ENCODE data around the gene MAP2K3.
A peak's percentile ranks its signal among the peaks of the same experiment; 100 is the strongest.
"Not testable (repeated sequence)": the region's sequence is repeated elsewhere in the genome, so short reads cannot be mapped to it uniquely, and the experiment has no call there.

MAP2K3 gene

GRCh38 chr17:21318439-21318838, 33.9 kb downstream of the MAP2K3 start:
- no peak overlapping the region for H3K4me3 ChIP-seq (IDR thresholded peaks at IDR 0.05; ENCODE audit: insufficient read depth, low read depth, low read length)
- no peaks in the 10 kb centered on the region for H3K4me1 ChIP-seq (ENCODE audit: low read depth, poor library complexity, severe bottlenecking)
- no peak overlapping the region for H3K27ac ChIP-seq
- no peaks in the 10 kb centered on the region for H3K36me3 ChIP-seq (ENCODE audit: insufficient read depth)
- H4K20me1 ChIP-seq (ENCODE audit: insufficient read depth): no peaks in the 10 kb centered on the region
- TF ChIP-seq CTCF (conservative IDR thresholded peaks at IDR 0.05; ENCODE audit: low read depth, low read length): no peak
- H2AFZ ChIP-seq (ENCODE audit: low read depth): no peak overlapping the region
- no peaks in the 10 kb centered on the region for H3K79me2 ChIP-seq (ENCODE audit: insufficient read depth, low read depth)
- H3K27me3 ChIP-seq (ENCODE audit: insufficient read depth, low read depth): no peaks in the 10 kb centered on the region
- no peak overlapping the region for H3K9ac ChIP-seq
- no peak overlapping the region for H3K4me2 ChIP-seq

DNA sequence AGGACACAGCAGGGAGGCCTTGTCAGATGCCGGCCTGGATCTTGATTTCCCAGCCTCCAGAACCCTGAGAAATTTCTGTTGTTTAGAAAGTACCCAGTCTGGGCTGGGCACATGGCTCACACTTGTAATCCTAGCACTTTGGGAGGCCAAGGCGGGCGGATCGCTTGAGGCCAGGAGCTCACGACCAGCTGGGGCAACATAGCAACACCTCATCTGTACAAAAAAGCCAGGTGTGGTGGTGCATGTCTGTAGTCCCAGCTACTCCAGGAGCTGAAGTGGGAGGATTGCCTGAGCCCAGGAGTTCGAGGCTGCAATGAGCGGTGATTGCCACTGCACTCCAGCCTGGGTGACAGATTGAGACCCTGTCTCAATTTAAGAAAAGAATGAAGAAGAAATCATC, 34.3 kb downstream of the MAP2K3 start:
- not testable (repeated sequence) for H3K9ac ChIP-seq; H3K36me3 ChIP-seq (ENCODE audit: insufficient read depth); H4K20me1 ChIP-seq (ENCODE audit: insufficient read depth); H3K4me1 ChIP-seq (ENCODE audit: low read depth, poor library complexity, severe bottlenecking); H2AFZ ChIP-seq (ENCODE audit: low read depth); H3K79me2 ChIP-seq (ENCODE audit: insufficient read depth, low read depth); H3K4me2 ChIP-seq; H3K27me3 ChIP-seq (ENCODE audit: insufficient read depth, low read depth); H3K27ac ChIP-seq; H3K4me3 ChIP-seq (IDR thresholded peaks at IDR 0.05; ENCODE audit: insufficient read depth, low read depth, low read length)

DNA sequence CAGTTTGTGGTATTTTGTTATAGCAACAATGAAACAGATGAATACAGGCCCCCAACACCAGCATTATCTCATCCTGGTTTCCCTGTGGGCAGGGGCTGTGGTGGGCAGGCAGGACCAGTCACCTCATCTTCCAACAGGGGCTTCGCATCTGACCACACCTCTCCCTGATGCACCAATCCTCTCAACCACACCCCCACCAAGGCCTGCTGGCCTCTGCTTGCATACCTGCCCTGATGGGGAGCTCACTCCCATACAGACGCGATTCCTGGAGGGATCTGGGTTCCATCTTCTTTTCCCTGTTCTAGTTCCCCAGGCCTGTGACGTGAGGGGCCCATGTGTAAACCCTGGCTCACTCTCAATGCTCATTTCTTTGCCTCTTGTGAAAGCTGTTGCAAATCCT, 34.7 kb downstream of the MAP2K3 start:
- not testable (repeated sequence) for H3K4me2 ChIP-seq; H3K4me3 ChIP-seq (IDR thresholded peaks at IDR 0.05; ENCODE audit: insufficient read depth, low read depth, low read length); H3K27ac ChIP-seq; H3K27me3 ChIP-seq (ENCODE audit: insufficient read depth, low read depth); H3K36me3 ChIP-seq (ENCODE audit: insufficient read depth); H3K79me2 ChIP-seq (ENCODE audit: insufficient read depth, low read depth); H2AFZ ChIP-seq (ENCODE audit: low read depth); H3K9ac ChIP-seq; H3K4me1 ChIP-seq (ENCODE audit: low read depth, poor library complexity, severe bottlenecking); H4K20me1 ChIP-seq (ENCODE audit: insufficient read depth)

DNA sequence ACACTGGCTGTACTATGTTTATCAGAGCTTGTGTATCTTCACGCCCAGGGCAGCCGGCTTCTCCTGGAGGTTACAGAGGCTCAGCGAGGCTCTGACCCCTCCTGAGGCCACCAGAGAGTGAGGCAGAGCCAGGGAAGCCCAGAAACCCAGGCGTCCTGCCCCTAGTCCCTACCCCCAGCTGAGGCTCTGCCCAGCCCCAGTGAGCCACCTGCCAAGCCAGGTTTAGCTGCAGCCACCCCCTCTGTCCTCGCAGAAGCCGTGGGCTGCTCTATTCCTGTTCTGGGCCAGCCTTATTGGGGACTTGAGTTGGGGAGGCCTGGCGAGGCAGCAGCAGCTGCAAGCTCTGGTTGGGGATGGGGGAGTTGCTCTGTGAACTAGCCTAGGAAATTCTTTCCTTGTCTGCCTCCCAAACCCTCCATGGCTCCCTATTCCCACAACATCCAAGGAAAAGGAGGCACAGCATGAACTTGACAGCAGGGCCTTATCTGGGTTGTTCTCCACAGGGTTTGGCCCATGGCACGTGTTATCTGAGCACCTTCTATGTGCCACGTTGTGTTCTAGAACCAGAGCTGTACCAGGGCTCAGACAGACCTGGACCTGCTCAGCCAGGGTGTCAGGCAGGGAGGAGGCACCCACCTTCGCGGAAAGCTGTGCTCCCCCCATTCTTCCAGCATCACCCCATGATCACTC, 35.3 kb downstream of the MAP2K3 start:
- not testable (repeated sequence) for H4K20me1 ChIP-seq (ENCODE audit: insufficient read depth); H3K27ac ChIP-seq; H3K79me2 ChIP-seq (ENCODE audit: insufficient read depth, low read depth); H2AFZ ChIP-seq (ENCODE audit: low read depth); H3K36me3 ChIP-seq (ENCODE audit: insufficient read depth); H3K9ac ChIP-seq; H3K27me3 ChIP-seq (ENCODE audit: insufficient read depth, low read depth); H3K4me3 ChIP-seq (IDR thresholded peaks at IDR 0.05; ENCODE audit: insufficient read depth, low read depth, low read length); H3K4me1 ChIP-seq (ENCODE audit: low read depth, poor library complexity, severe bottlenecking); H3K4me2 ChIP-seq

DNA sequence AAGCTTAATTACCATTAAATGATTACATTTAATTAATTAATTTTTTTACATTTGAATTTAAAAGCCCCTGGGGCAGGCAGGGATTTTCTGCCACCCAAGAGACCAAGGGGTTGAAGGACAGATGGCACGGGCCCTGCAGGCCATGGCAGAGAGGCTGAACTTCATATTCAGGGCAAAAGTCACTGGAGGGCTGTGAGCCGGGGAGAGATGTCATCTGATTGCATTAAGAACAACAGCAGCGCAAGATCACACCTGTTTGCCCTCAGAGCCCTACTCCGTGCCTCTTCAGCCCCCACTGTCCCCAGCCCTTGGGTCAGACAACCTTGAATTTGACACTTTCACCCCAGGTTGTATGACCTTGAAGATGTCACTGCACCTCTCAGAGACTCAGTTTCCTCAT, 35.9 kb downstream of the MAP2K3 start:
- not testable (repeated sequence) for H3K36me3 ChIP-seq (ENCODE audit: insufficient read depth); H3K4me1 ChIP-seq (ENCODE audit: low read depth, poor library complexity, severe bottlenecking); H3K4me3 ChIP-seq (IDR thresholded peaks at IDR 0.05; ENCODE audit: insufficient read depth, low read depth, low read length); H2AFZ ChIP-seq (ENCODE audit: low read depth); H3K9ac ChIP-seq; H3K4me2 ChIP-seq; H3K79me2 ChIP-seq (ENCODE audit: insufficient read depth, low read depth); H4K20me1 ChIP-seq (ENCODE audit: insufficient read depth); H3K27ac ChIP-seq; H3K27me3 ChIP-seq (ENCODE audit: insufficient read depth, low read depth)

GRCh38 chr17:21321061-21321460, 36.5 kb downstream of the MAP2K3 start:
- H3K4me2 ChIP-seq: not testable (repeated sequence)

DNA sequence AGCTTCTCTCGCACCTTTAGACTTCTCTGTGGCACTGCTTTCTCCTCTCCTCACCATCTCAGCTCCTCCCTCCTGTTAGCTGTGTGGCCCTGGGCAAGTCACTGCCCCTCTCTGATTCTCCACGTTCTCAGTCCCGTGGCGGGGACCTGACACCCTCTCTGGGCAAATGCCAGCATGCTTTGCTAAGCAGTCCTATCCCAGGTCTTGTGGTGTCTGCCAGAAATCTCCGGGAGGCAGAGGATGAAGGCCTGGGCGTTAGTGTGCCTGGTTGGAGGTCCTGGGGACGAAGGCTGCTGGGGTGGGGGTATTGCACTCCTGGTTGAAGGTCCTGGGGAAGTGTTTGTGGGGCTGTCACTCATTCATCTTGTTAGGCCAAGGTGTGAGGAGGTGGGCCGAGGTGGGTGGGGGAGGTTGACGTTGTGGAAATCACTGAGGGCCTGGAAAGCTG, 37.3 kb downstream of the MAP2K3 start:
- H3K4me3 ChIP-seq (IDR thresholded peaks at IDR 0.05; ENCODE audit: insufficient read depth, low read depth, low read length); H3K27me3 ChIP-seq (ENCODE audit: insufficient read depth, low read depth); H3K36me3 ChIP-seq (ENCODE audit: insufficient read depth); H3K4me2 ChIP-seq; H4K20me1 ChIP-seq (ENCODE audit: insufficient read depth); H3K4me1 ChIP-seq (ENCODE audit: low read depth, poor library complexity, severe bottlenecking); H3K79me2 ChIP-seq (ENCODE audit: insufficient read depth, low read depth); H2AFZ ChIP-seq (ENCODE audit: low read depth); H3K9ac ChIP-seq; H3K27ac ChIP-seq: not testable (repeated sequence)

More at GRCh38 chr17:21321061-21321460, 36.5 kb downstream of the MAP2K3 start:
- H3K27ac ChIP-seq; H3K79me2 ChIP-seq (ENCODE audit: insufficient read depth, low read depth); H2AFZ ChIP-seq (ENCODE audit: low read depth); H4K20me1 ChIP-seq (ENCODE audit: insufficient read depth); H3K4me3 ChIP-seq (IDR thresholded peaks at IDR 0.05; ENCODE audit: insufficient read depth, low read depth, low read length); H3K27me3 ChIP-seq (ENCODE audit: insufficient read depth, low read depth); H3K36me3 ChIP-seq (ENCODE audit: insufficient read depth); H3K9ac ChIP-seq; H3K4me1 ChIP-seq (ENCODE audit: low read depth, poor library complexity, severe bottlenecking): not testable (repeated sequence)

DNA sequence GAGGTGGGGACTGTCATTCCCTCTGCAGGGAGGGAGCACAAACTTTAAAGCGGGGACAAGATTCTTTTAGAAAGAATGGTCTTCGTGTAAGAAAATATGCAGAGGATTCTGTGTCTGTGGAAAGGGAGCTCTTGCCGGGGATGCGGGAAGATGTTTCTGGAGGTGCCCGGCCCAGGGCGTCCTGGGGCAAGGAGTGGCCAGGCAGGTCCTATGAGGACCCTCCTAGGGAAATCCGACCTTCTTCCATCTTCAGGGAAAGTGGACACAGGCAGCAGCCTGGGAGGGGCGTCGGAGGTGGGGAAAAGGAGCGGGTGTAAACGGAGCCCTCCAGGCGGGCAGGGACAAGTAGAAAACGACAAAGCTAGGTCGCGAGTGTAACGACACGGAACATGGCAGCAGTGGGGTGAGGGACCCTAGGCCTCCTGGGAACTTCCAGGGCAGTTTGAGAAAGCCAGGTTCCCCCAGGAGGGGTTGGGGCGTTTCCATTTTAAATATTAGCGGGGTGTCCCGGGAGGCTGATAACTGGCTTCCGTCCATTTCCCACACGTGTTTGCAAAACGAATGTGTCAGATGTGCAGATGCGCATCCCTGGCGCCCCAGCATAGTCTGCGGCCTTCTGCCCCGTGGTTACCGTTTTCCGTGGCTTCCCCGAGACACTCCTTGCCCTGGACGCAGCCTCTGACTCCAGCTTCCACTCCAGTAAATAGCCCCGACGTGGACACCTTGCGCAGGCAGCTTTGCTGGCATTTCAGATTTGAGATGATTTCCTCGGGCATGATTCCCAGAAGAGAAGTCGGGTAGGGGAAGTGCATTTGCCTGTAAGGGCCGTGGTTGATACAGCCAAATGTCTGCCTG, 39.0 kb downstream of the MAP2K3 start:
- H3K4me3 ChIP-seq (IDR thresholded peaks at IDR 0.05; ENCODE audit: insufficient read depth, low read depth, low read length); H3K4me1 ChIP-seq (ENCODE audit: low read depth, poor library complexity, severe bottlenecking); H3K27me3 ChIP-seq (ENCODE audit: insufficient read depth, low read depth); H3K9ac ChIP-seq; H3K27ac ChIP-seq; H3K79me2 ChIP-seq (ENCODE audit: insufficient read depth, low read depth); H3K36me3 ChIP-seq (ENCODE audit: insufficient read depth); H4K20me1 ChIP-seq (ENCODE audit: insufficient read depth): not testable (repeated sequence)
- H2AFZ ChIP-seq (ENCODE audit: low read depth): peak overlapping the region; percentile 66; the same call in 1 of the 2 replicates
- peak overlapping the region; percentile 52; the same call in 1 of the 2 replicates for H3K4me2 ChIP-seq

DNA sequence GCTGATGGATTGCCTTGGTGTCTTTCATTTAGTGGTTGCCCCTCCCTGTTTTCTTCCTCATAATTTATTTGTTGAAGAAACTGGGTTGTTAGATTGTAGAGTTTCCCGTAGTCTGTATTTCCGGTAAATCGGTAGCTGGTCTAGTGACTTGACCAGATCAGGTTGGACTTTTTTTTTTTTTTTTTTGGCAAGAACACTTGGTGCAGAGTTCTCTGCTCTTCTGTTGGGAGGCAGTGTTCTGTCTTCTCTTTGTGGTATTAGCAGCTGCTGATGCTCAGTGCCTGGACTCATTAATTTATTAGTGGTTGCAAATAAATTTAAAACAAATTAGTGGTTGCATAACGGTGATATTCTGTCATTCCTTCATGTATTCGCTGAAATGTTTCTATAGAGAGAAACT, 40.2 kb downstream of the MAP2K3 start:
- H4K20me1 ChIP-seq (ENCODE audit: insufficient read depth); H2AFZ ChIP-seq (ENCODE audit: low read depth); H3K4me3 ChIP-seq (IDR thresholded peaks at IDR 0.05; ENCODE audit: insufficient read depth, low read depth, low read length); H3K79me2 ChIP-seq (ENCODE audit: insufficient read depth, low read depth); H3K4me1 ChIP-seq (ENCODE audit: low read depth, poor library complexity, severe bottlenecking); H3K27ac ChIP-seq; H3K27me3 ChIP-seq (ENCODE audit: insufficient read depth, low read depth); H3K36me3 ChIP-seq (ENCODE audit: insufficient read depth); H3K9ac ChIP-seq; H3K4me2 ChIP-seq: not testable (repeated sequence)

All from KMS-11 (cell line).